Loucy (cell line): ENCODE data around the gene SLC9A9.

Experiments
- H2AFZ ChIP-seq: fragments of 200-600 bp; sonication (generic); 2 replicates; pipeline ENCODE4 v1.6.0; 2016; ENCODE audit warnings: antibody characterized with exemption, mild to moderate bottlenecking, low read length, moderate library complexity
- H3F3A ChIP-seq: fragments of 200-600 bp; 2 replicates; pipeline ENCODE4 v1.6.0; 2016; ENCODE audit warnings: antibody characterized with exemption, low read depth, mild to moderate bottlenecking
- H3K27me3 ChIP-seq: fragments of 200-600 bp; sonication (generic); 2 replicates; pipeline ENCODE4 v1.6.1; 2014; ENCODE audit warnings: low read length, mild to moderate bottlenecking; ENCODE audit not compliant: insufficient read depth, poor library complexity, severe bottlenecking
- H3K36me3 ChIP-seq: fragments of 200-600 bp; sonication (generic); 2 replicates; pipeline ENCODE4 v1.6.1; 2016; ENCODE audit warnings: low read length; ENCODE audit not compliant: insufficient read depth
- H3K4me1 ChIP-seq: fragments of 200-600 bp; sonication (generic); 2 replicates; pipeline ENCODE4 v1.5.1; 2014; ENCODE audit warnings: low read length, mild to moderate bottlenecking; ENCODE audit not compliant: insufficient read depth, poor library complexity, severe bottlenecking
- H3K4me2 ChIP-seq: fragments of 200-600 bp; sonication (generic); 2 replicates; pipeline ENCODE4 v1.6.0; 2014; ENCODE audit warnings: antibody characterized with exemption, low read length, low read depth, mild to moderate bottlenecking; ENCODE audit not compliant: poor library complexity, severe bottlenecking
- H3K4me3 ChIP-seq: fragments of 200-600 bp; sonication (generic); 2 replicates; pipeline ENCODE4 v1.5.1; 2014; ENCODE audit warnings: low read length, mild to moderate bottlenecking, mixed read lengths; ENCODE audit not compliant: poor library complexity, severe bottlenecking
- H3K79me2 ChIP-seq: fragments of 200-600 bp; sonication (generic); 2 replicates; pipeline ENCODE4 v1.6.1; 2014; ENCODE audit warnings: low read length; ENCODE audit not compliant: insufficient read depth
- H3K9ac ChIP-seq: fragments of 200-600 bp; sonication (generic); 2 replicates; pipeline ENCODE4 v1.6.0; 2014; ENCODE audit warnings: mild to moderate bottlenecking, low read depth, low read length, moderate library complexity; ENCODE audit not compliant: poor library complexity, severe bottlenecking
- H3K9me2 ChIP-seq: fragments of 200-600 bp; sonication (generic); replicated peaks from 2 replicates; pipeline ENCODE4 v1.6.1; 2016; ENCODE audit warnings: low read depth, low read length, mixed read lengths
- H3K9me3 ChIP-seq: fragments of 200-600 bp; sonication (generic); 2 replicates; pipeline ENCODE4 v1.6.1; 2014; ENCODE audit warnings: mild to moderate bottlenecking, antibody characterized with exemption, low read length, low read depth; ENCODE audit not compliant: insufficient read depth
- H4K20me1 ChIP-seq: fragments of 200-600 bp; sonication (generic); 2 replicates; pipeline ENCODE4 v1.6.0; 2014; ENCODE audit warnings: antibody characterized with exemption, low read length, mild to moderate bottlenecking; ENCODE audit not compliant: insufficient read depth, poor library complexity, severe bottlenecking
- EZH2phosphoT487 ChIP-seq: fragments of 200-600 bp; IDR thresholded peaks from 2 replicates; pipeline ENCODE4 v1.6.1; 2018; ENCODE audit warnings: antibody characterized with exemption, mild to moderate bottlenecking, moderate library complexity, borderline replicate concordance
- TF ChIP-seq, protein P1 (sequence below): fragments of 200-600 bp; sonication (generic); conservative IDR thresholded peaks from 2 replicates; pipeline ENCODE4 v1.5.1; 2014; ENCODE audit warnings: mild to moderate bottlenecking, antibody characterized with exemption, low read length

The SLC9A9 gene

GRCh38 chr3:143859465-143860203 lies 11.4 kb upstream of the SLC9A9 start:
- Histone ChIP-seq H3K4me3 (no peak overlapping the region), H3K4me1 (no peaks in the 10 kb centered on the region), H3K36me3 (no peaks in the 10 kb centered on the region), H3K79me2 (no peaks in the 10 kb centered on the region), H3F3A (no peaks in the 10 kb centered on the region), H2AFZ (no peak overlapping the region), H3K9ac (no peak overlapping the region), H3K27me3 (no peaks in the 10 kb centered on the region), H3K9me3 (no peaks in the 10 kb centered on the region), H3K4me2 (no peak overlapping the region), H4K20me1 (no peaks in the 10 kb centered on the region), H3K9me2 (no peaks in the 10 kb centered on the region)
- no peak for TF ChIP-seq EZH2phosphoT487
- TF ChIP-seq, protein P1, sequence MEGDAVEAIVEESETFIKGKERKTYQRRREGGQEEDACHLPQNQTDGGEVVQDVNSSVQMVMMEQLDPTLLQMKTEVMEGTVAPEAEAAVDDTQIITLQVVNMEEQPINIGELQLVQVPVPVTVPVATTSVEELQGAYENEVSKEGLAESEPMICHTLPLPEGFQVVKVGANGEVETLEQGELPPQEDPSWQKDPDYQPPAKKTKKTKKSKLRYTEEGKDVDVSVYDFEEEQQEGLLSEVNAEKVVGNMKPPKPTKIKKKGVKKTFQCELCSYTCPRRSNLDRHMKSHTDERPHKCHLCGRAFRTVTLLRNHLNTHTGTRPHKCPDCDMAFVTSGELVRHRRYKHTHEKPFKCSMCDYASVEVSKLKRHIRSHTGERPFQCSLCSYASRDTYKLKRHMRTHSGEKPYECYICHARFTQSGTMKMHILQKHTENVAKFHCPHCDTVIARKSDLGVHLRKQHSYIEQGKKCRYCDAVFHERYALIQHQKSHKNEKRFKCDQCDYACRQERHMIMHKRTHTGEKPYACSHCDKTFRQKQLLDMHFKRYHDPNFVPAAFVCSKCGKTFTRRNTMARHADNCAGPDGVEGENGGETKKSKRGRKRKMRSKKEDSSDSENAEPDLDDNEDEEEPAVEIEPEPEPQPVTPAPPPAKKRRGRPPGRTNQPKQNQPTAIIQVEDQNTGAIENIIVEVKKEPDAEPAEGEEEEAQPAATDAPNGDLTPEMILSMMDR = no peak

GRCh38 chr3:143856252-143856970 lies 8.1 kb upstream of the SLC9A9 start:
- Histone ChIP-seq H2AFZ (no peak overlapping the region), H4K20me1 (no peaks in the 10 kb centered on the region), H3K4me3 (no peak overlapping the region), H3K9ac (no peak overlapping the region), H3K79me2 (no peaks in the 10 kb centered on the region), H3K27me3 (no peaks in the 10 kb centered on the region), H3K4me2 (no peak overlapping the region), H3K9me2 (no peaks in the 10 kb centered on the region), H3K36me3 (no peaks in the 10 kb centered on the region), H3F3A (no peaks in the 10 kb centered on the region), H3K4me1 (no peaks in the 10 kb centered on the region), H3K9me3 (no peaks in the 10 kb centered on the region)
- no peak for TF ChIP-seq EZH2phosphoT487
- TF ChIP-seq, protein P1 = no peak

- Histone ChIP-seq H3K9me3 (no peaks in the 10 kb centered on the region), H3K36me3 (no peaks in the 10 kb centered on the region), H3K79me2 (no peaks in the 10 kb centered on the region), H3K4me3 (no peak overlapping the region), H3K4me2 (no peak overlapping the region), H3K27me3 (no peaks in the 10 kb centered on the region), H3K4me1 (peaks cover 2% of the 10 kb centered on the region), H4K20me1 (no peaks in the 10 kb centered on the region), H3K9me2 (no peaks in the 10 kb centered on the region), H3K9ac (no peak overlapping the region), H3F3A (no peaks in the 10 kb centered on the region), H2AFZ (no peak overlapping the region)
- TF ChIP-seq EZH2phosphoT487 = no peak
- TF ChIP-seq, protein P1 = no peak
Observed at GRCh38 chr3:143855183-143855582, 6.9 kb upstream of the SLC9A9 start.
